GM12872 (cell line): ENCODE data around the gene MYZAP.

Experiments used
- CTCF ChIP-seq: IDR thresholded peaks from 3 replicates; pipeline ENCODE4 v1.5.1; 2011; ENCODE audit warnings: low read depth, mild to moderate bottlenecking, low read length, moderate library complexity; ENCODE audit not compliant: insufficient read depth

Gene MYZAP

GRCh38 chr15:57583282-57583681 lies 8.4 kb upstream of the MYZAP start:
- TF ChIP-seq CTCF = no peak

- no peak for TF ChIP-seq CTCF
Observed at GRCh38 chr15:57583720-57584119, 8.0 kb upstream of the MYZAP start.

- no peak for TF ChIP-seq CTCF
Observed at GRCh38 chr15:57586661-57587424, 4.9 kb upstream of the MYZAP start.

- TF ChIP-seq CTCF = no peak
Observed at GRCh38 chr15:57589281-57589680, 2.4 kb upstream of the MYZAP start.

- TF ChIP-seq CTCF = no peak
Observed at GRCh38 chr15:57589754-57590153, 1.9 kb upstream of the MYZAP start.

GRCh38 chr15:57591237-57591821 lies 375 bp upstream of the MYZAP start:
- TF ChIP-seq CTCF = no peak

GRCh38 chr15:57592426-57592825 lies 722 bp downstream of the MYZAP start:
- TF ChIP-seq CTCF = no peak
